Dermis microvascular lymphatic vessel endothelial cell (primary cell): Measurements from ENCODE around the gene FRS2. TPM values are rescaled to one million over a fixed set of nuclear protein-coding genes. Genes with fewer than 3 reads are reported as not detected.
"Not testable (repeated sequence)": the region's sequence is repeated elsewhere in the genome, so short reads cannot be mapped to it uniquely, and the experiment has no call there.

Experiments used
- DNase-seq, 2 donors: peaks; one replicate each; pipeline versions ENCODE4 v3.0.0 to v3.0.0-alpha.2; 2010; ENCODE audit warnings: low read depth in 2 of 2
- total RNA-seq: library from RNA; depleted of rRNA; stranded (reverse); fragments of >200 nt; gene quantifications from 2 replicates; pipeline ENCODE4 v1.2.1, GENCODE V29; 2014

Gene FRS2
- total RNA-seq, 1 donor from 2014 or later, result 16.2 TPM

GRCh38 chr12:69578283-69578682 lies 108.1 kb downstream of the FRS2 start:
- no peak for DNase-seq

DNA sequence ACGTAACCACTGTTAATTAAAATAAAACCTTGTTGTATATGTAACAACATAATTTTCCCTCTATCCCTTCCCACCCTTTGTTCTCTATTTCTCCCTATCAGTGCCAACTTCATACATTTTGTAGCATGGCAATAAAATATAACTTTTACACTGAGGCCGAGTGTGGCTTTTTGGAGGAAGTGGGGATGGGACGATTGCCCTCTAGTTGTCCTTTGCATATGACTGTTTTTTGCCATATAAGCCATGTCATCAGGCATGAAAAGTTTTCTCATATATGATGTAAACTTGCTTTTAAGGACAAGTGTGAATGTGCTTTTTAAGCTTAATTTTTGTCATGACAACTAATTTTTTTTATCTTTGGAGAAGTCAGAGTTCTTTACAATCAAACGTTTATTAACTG lies 108.8 kb downstream of the FRS2 start:
- DNase-seq, result no peak

GRCh38 chr12:69580074-69580473 lies 109.9 kb downstream of the FRS2 start:
- no peak for DNase-seq

- DNase-seq, result no peak
These were observed 113.0 kb downstream of the FRS2 start for GRCh38 chr12:69583203-69583602.

DNA sequence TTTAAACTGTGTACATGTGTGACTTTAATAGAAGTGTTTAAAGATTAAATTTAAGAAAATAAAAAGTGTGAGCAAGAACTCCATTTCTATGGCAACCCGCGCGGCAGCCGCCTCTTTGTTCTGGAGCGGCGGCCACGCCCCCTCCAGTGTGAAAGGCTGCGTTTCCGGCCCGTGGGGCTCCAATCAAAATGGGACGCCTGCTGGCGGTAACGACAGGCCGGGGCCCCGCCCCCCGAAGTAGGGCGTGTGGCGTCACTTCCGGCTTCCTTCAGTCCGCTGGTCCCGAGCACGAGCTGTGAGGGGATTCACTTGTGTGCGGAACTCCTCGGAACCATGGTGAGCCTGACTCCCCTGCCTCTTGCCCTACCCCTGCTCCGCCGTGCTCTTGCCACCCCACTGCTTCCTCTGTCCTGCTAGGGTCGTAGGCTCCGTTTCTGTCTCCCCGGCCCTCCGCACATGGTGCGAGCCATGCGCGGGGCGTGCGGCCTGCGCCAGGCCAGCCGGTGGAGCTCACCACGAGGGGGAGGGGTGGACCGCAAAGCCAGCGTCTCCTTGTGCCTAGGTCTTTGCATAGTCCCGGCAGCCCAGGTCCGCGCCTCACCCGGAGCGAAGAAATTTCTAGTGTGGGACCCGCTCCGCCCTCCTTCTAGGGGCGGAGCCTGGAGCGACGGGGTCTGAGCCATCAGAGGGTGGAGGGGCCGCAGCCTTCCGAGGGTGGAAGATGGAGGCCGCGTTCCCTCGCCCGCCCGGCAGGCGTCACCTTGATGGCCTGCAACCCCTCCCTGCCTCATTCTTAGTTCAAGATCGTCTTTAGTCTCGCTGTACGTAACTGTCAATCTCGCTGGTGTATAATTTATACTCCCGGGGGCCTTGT lies 115.2 kb downstream of the FRS2 start, which contains the start of gene CCT2:
CCT2 (plus strand) TSS at position 271 of the 874 bp plus-strand sequence; CDS start at position 334, 63 bp downstream.
- peak; percentile 90 to 97 for DNase-seq

DNA sequence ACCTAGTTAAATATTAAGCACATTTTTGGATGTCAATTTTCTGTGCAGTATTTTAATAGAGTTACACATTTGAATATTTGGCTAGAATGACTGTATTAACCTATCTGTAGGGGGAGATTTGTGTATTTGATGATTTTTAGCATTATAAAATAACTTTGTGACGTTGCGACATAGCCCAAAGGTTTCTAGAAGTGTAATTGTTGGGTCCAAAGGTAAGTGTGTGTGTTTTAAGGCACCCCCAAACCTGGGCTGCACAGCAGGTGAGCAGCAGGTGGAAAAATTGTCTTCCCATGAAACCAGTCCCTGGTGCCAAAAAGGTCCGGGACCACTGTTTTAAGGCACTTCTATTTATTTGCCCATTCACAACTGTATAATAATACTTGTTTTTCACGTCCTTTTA lies 118.3 kb downstream of the FRS2 start:
- no peak for DNase-seq

DNA sequence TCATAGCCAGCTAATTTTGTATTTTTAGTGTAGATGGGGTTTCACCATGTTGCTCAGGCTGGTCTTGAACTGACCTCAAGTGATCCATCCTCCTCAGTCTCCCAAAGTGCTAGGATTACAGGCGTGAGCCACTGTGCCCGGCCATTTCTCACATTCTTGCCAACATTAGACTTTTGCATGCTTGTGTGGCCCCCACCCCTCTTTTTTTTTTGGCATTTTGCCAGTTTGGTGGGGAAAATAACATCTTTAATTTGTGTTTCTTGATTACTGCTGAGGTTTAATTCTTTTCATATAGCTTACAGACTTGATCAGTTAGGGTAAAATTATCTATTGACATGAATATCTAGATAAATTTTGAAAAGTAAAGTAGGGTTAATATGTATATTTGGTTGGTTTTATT lies 118.9 kb downstream of the FRS2 start:
- DNase-seq, result no peak

GRCh38 chr12:69595689-69596088 lies 125.5 kb downstream of the FRS2 start:
- no peak for DNase-seq

DNA sequence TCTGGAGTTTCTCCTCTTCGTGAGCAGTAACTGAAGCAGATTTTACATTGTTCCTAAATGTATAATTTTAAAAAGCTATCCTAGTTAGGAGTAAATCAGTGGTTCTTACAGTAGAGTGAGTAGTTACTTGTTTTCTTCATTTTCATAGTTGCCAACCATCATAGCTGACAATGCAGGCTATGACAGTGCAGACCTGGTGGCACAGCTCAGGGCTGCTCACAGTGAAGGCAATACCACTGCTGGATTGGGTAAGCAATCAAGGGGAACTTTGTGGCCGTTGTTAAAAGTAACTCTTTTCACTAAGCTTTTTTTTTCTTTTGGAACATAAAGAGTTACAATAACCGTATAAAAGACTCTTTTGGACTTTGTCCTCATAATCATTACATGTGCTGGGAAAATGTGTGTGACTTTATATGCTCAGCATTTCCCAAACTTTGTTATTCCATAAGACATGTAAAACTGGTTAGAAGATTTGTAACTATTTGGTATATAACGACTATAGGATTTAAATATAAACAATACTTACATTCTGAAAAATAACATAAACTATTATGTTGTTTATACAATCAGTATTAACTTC lies 128.1 kb downstream of the FRS2 start:
- no peak for DNase-seq

DNA sequence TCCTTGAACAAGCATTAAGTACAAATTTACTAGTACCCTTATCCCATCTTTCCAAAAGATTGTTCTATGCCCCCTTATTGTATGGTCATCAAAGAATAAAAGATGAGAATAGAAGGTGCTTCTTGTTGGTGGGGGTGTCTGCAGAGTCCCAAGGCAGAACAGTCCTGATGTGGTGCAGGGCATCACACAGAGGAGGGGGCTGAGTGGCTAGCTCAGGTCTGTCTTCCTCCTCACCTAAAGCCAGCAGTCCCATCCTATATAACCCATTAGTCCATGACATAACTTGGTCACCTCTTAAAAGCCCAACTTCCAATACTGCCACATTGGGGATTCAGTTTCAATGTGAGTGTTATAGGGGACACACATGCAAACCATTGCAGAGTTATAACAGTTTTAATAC lies 130.6 kb downstream of the FRS2 start:
- no peak for DNase-seq

DNA sequence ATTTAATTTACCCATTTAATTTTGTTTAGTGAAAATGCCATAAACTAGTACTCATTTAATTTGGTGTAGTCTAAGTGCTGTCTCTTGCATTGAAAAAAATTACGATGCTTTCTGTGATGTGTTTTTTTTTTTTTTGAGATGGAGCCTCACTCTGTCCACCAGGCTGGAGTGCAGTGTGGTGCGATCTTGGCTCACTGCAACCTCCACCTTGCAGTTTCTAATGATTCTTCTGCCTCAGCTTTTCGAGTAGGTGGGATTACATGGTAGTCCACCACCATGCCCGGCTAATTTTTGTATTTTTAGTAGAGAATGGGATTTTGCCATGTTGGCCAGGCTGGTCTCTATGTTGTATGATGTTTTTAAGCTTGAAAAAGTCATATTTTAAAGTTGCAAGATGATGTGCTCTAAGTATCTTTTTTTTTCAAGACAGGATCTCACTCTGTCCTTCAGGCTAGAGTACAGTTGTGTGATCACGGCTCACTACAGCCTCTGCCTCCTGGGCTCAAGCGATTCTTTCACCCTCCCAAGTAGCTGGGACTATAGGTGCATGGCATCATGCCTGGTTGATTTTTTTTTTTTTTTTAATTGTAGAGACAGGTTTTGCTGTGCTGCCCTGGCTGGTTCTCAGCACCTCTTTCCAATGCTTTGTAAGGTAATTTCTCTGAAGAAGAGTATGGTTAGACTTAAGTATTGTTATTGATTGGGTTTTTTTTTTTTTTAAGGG lies 131.9 kb downstream of the FRS2 start:
- no peak for DNase-seq

DNA sequence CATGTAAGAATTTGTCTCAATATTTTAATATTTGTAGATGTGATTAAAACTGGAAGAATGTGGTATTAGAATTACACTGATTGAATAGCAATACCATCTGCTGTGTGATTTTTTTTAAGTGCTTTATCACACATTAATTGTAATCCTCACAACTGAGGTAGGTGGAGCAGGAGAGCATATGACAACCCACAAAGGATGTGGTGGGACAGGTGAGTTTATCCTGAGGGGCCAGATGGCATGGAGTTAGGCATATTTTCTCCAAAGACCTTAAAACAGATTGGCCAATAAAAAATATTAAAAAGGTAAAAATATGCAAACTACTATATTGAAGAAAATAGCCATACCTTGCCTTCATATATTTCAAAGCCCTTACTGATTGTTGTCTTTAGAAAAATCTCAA lies 132.8 kb downstream of the FRS2 start:
- no peak for DNase-seq

DNA sequence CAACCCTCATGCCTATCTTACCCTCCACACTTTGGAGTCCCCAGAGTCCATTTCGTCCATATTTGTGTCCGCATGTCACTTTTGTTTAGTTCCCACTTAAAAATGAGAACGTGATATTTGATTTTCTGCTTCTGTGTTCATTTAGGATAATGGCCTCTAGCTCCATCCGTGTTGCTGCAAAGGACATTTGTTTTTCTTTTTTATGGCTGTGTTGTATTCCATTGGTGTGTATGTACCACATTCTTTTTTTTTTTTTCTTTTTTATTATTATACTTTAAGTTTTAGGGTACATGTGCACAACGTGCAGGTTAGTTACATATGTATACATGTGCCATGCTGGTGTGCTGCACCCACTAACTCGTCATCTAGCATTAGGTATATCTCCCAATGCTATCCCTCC lies 133.4 kb downstream of the FRS2 start:
- not testable (repeated sequence) for DNase-seq

DNA sequence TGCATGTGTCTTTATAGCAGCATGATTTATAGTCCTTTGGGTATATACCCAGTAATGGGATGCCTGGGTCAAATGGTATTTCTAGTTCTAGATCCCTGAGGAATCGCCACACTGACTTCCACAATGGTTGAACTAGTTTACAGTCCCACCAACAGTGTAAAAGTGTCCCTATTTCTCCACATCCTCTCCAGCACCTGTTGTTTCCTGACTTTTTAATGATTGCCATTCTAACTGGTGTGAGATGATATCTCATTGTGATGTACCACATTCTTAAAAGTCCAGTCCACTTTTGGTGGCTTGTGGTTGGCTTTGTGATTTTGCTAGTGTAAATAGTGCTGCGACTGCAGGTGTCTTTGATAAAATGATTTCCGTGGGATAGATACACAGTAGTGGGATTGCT lies 134.1 kb downstream of the FRS2 start:
- not testable (repeated sequence) for DNase-seq

DNA sequence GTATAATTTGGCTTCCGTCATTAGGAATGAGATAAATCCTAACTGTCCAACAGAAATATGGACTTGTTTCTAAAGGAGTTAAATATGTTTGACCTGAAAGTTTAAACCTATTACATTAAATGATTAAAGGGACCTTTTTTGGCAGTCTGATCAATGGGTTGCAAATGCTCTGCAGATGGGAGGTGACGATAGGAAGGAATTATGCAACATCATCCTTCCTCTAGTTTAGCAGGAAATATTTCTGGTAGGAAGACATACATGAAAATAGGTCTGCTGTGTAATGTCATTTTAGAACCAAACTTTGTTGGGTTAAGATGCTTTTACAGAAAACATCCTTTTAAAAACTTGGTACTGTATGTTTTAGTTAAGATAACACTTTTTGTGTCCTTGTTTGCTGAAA lies 137.9 kb downstream of the FRS2 start:
- DNase-seq, result peak; percentile 9 to 55

DNA sequence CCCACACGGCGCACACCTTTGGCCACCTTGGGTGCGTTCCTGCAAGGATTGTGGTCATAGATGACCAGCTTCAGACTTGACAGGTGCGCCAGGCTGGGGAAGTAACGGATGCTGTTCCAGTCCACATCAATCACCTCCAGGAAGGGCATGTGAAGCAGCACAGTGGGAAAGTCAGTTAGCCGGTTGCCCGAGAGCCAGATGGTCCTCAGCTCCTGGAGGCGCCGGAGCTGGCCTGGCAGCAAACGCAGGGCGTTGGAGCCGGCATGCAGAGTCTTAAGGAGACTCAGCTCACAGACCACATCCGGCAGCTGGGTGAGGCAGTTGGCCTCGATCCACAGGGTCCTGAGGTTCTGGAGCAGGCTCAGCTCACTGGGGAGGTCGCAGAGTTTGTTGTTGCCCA lies 139.9 kb downstream of the FRS2 start:
- no peak for DNase-seq

DNA sequence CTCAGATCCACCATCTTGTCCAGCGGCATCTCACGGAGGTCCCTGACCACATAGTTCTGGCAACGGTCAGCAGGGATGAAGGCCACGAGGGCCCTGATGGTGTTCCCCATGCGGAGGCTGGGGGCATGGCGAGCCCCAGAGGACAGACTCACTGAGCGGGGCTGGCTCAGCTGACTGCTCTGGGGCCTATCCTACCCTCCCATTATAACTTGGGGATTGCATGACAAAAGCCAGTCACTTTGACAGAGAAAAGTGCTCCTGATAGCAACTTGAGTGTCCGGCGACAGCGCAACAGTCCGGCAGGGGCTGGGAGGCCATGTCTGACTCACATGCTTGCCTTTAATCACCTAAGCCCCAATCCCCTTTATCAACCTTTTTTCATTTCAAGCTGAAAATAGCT lies 140.5 kb downstream of the FRS2 start, which contains the start of gene LRRC10:
LRRC10 (minus strand) TSS at position 179 of the 400 bp plus-strand sequence; CDS start at position 110, 69 bp downstream.
- DNase-seq, result no peak

DNA sequence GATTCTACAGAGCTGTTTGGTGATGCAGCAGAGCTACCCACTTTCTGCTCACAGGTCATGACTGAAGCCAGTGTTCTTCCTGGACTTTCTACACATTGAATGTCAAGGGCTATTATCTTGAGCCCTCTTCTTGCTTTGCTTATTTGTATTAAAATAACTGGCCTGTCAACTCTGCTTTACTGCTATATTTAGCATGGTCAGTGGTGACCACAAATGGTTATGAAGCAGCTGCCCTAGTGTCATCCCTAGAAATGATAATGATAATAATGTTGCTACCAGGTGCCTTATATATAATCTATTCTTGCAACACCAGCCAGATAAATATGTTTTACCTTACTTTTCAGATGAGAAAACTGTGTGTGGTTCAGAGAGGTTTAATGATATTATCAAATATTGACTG lies 143.2 kb downstream of the FRS2 start:
- no peak for DNase-seq

GRCh38 chr12:69616025-69616424 lies 145.8 kb downstream of the FRS2 start:
- DNase-seq, result no peak

DNA sequence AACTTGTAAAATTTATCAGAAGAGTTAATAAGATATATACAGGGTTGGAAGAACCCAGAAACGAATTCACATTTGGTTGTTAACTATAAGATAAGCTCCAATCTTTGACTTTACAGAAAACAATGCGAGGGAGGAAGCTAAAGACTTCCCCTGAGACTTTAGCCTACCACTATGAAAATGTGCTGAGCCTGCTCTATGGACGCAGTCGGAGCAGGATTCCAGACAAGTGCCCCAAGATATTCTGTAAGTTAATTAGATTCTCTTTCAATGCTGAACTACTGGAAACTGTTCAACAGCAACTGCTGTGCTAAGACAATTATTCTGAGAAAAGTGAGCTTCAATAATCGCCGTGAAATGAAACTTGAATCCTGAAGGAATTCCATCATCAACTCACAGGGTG lies 148.9 kb downstream of the FRS2 start:
- DNase-seq, result no peak

GRCh38 chr12:69620077-69620476 lies 149.9 kb downstream of the FRS2 start:
- no peak for DNase-seq

- no peak for DNase-seq
These were observed 150.7 kb downstream of the FRS2 start for GRCh38 chr12:69620921-69621320.
